CD4-positive, alpha-beta T cell (primary cell): ENCODE results near the gene RNF111. TPM values are rescaled to one million over a fixed set of nuclear protein-coding genes. Genes with fewer than 3 reads are reported as not detected.
A peak's percentile ranks its signal among the peaks of the same experiment; 100 is the strongest.
"Not testable (repeated sequence)": the region's sequence is repeated elsewhere in the genome, so short reads cannot be mapped to it uniquely, and the experiment has no call there.

Experiments used
- ATAC-seq: fragments of 200-7000 bp; cut with Tn5 transposase; one replicate; pipeline ENCODE4 v1.10.0; 2022; ENCODE audit warnings: mild to moderate bottlenecking; ENCODE audit not compliant: poor library complexity
- CTCF ChIA-PET: fragments of 350-600 bp; sonication (Branson Sonifier 250); formaldehyde crosslinking; loops from one replicate; lab custom pipeline; 2021; ENCODE audit warnings: antibody characterized with exemption, inconsistent platforms; lab: Charles Lee
- POLR2A ChIA-PET: fragments of 350-600 bp; sonication (Branson Sonifier 250); formaldehyde crosslinking; loops from one replicate; lab custom pipeline; 2021; ENCODE audit warnings: antibody characterized with exemption, inconsistent platforms; lab: Charles Lee
- DNase-seq, 14 experiments: peaks; one replicate each; pipeline ENCODE4 v3.0.0-alpha.2; 2013 to 2020; ENCODE audit warnings: mixed read lengths in 2 of 14
- H3K27ac ChIP-seq, 2 donors: one replicate each; pipeline versions ENCODE4 v1.5.1 to v1.7.0; 2013; ENCODE audit warnings: low read length in 2 of 2, low read depth in 1 of 2, mild to moderate bottlenecking in 1 of 2
- H3K27me3 ChIP-seq, 2 experiments: 1 replicate in 1 of 2; 2 replicates in 1 of 2; pipeline versions ENCODE4 v1.6.1 to v1.7.0; 2013; ENCODE audit warnings: low read length in 2 of 2, control low read depth in 1 of 2, mild to moderate bottlenecking in 1 of 2, moderate library complexity in 1 of 2; ENCODE audit not compliant: insufficient read depth in 2 of 2, control insufficient read depth in 1 of 2
- H3K36me3 ChIP-seq: one replicate; pipeline ENCODE4 v1.6.1; 2013; ENCODE audit warnings: low read length, control low read depth; ENCODE audit not compliant: insufficient read depth
- H3K4me1 ChIP-seq: one replicate; pipeline ENCODE4 v1.6.1; 2013; ENCODE audit warnings: low read length, control low read depth; ENCODE audit not compliant: insufficient read depth
- H3K4me3 ChIP-seq: one replicate; pipeline ENCODE4 v1.5.1; 2013; ENCODE audit warnings: mild to moderate bottlenecking, low read length, moderate library complexity
- H3K9me3 ChIP-seq, 2 experiments: 1 replicate in 1 of 2; 2 replicates in 1 of 2; pipeline versions ENCODE4 v1.6.1 to v1.7.0; 2013; ENCODE audit warnings: low read length in 2 of 2, mild to moderate bottlenecking in 2 of 2, control low read depth in 1 of 2, moderate library complexity in 1 of 2; ENCODE audit not compliant: control insufficient read depth in 1 of 2, insufficient read depth in 1 of 2
- H3K27ac Mint-ChIP-seq: one replicate; pipeline ENCODE4 v1.8.0; 2020; ENCODE audit warnings: mixed read lengths
- H3K27me3 Mint-ChIP-seq: one replicate; pipeline ENCODE4 v1.8.0; 2021; ENCODE audit warnings: mixed read lengths
- H3K36me3 Mint-ChIP-seq: one replicate; pipeline ENCODE4 v1.8.0; 2021; ENCODE audit warnings: low read depth, mixed read lengths
- H3K4me1 Mint-ChIP-seq: one replicate; pipeline ENCODE4 v1.8.0; 2021; ENCODE audit warnings: low read depth, mixed read lengths
- H3K4me3 Mint-ChIP-seq: one replicate; pipeline ENCODE4 v1.8.0; 2020; ENCODE audit warnings: mild to moderate bottlenecking, mixed read lengths
- H3K9me3 Mint-ChIP-seq: one replicate; pipeline ENCODE4 v1.8.0; 2020; ENCODE audit warnings: mixed read lengths
- intact Hi-C, 2 experiments: fragments of 100-400 bp; cut with DNase I in 1 of 2; cut with micrococcal nuclease in 1 of 2; formaldehyde crosslinking; loops; one replicate each; pipeline versions ENCODE4 v1.15.1 to v1.9.0; 2023 to 2025; cut with DNase I, micrococcal nuclease
- total RNA-seq, 174 experiments: library from RNA in 2 of 174; stranded (reverse) in 2 of 174; gene quantifications; one replicate each; pipeline ENCODE4 v1.2.3 and lab custom pipeline; 2021 to 2026
- TF ChIP-seq, protein P1 (sequence below): fragments of 200-600 bp; IDR thresholded peaks from one replicate; pipeline ENCODE4 v1.8.0; 2022; ENCODE audit warnings: antibody characterized with exemption, mild to moderate bottlenecking

The RNF111 gene
- total RNA-seq, 2 experiments from 2014 or later: 35.4 to 37.1 TPM

DNA sequence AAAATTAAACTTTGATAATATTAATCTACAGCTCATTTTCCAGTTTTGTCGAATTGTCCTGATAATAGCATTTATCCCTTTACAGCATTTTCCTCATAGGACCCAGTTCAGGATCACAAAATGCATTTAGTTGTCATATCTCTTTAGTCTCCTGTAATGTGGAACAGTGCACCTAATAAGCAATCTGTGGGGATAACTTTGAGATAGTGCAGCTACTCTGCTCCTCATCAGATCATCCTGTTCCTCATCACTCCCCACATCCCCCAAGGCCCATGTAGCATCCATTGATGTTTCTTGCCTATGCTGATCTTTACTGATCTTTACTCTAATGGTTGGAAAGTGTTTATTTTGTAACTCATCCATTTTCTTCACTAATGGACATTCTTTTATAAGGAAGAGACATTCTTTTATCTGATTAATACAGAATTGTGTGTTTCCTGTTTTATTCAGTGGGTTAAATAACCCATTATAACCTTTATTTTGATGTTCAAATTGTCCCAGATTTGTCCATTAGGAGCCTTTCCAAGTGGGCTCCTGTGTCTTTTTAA, 7.5 kb downstream of the RNF111 start:
- H3K4me1 ChIP-seq: peaks cover 18% of the 10 kb centered on the region
- peaks cover 54% of the 10 kb centered on the region for H3K4me1 Mint-ChIP-seq
- TF ChIP-seq, protein P1, sequence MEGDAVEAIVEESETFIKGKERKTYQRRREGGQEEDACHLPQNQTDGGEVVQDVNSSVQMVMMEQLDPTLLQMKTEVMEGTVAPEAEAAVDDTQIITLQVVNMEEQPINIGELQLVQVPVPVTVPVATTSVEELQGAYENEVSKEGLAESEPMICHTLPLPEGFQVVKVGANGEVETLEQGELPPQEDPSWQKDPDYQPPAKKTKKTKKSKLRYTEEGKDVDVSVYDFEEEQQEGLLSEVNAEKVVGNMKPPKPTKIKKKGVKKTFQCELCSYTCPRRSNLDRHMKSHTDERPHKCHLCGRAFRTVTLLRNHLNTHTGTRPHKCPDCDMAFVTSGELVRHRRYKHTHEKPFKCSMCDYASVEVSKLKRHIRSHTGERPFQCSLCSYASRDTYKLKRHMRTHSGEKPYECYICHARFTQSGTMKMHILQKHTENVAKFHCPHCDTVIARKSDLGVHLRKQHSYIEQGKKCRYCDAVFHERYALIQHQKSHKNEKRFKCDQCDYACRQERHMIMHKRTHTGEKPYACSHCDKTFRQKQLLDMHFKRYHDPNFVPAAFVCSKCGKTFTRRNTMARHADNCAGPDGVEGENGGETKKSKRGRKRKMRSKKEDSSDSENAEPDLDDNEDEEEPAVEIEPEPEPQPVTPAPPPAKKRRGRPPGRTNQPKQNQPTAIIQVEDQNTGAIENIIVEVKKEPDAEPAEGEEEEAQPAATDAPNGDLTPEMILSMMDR: no peak
- H3K36me3 ChIP-seq: peaks cover 19% of the 10 kb centered on the region
- no peaks in the 10 kb centered on the region for H3K9me3 ChIP-seq
- no peak for DNase-seq
- peaks cover 53% of the 10 kb centered on the region for H3K36me3 Mint-ChIP-seq
- no peaks in the 10 kb centered on the region for H3K27me3 ChIP-seq
- H3K27ac Mint-ChIP-seq: no peak overlapping the region
- no peak overlapping the region for H3K27ac ChIP-seq
- H3K4me3 Mint-ChIP-seq: no peak overlapping the region
- H3K9me3 Mint-ChIP-seq: no peaks in the 10 kb centered on the region
- no peak for ATAC-seq
- H3K4me3 ChIP-seq: no peak overlapping the region
- CTCF ChIA-PET: interaction anchor here (0.7 kb wide), 1 partner anchor 660 kb away, joined by 3 read pairs; no protein-coding TSS in a partner anchor
- intact Hi-C loops: loop anchor here in 1 of 2 experiments (5.0 kb wide), 1 partner anchor 87 kb away; no protein-coding TSS in a partner anchor
- POLR2A ChIA-PET: no interaction called here
- no peaks in the 10 kb centered on the region for H3K27me3 Mint-ChIP-seq

DNA sequence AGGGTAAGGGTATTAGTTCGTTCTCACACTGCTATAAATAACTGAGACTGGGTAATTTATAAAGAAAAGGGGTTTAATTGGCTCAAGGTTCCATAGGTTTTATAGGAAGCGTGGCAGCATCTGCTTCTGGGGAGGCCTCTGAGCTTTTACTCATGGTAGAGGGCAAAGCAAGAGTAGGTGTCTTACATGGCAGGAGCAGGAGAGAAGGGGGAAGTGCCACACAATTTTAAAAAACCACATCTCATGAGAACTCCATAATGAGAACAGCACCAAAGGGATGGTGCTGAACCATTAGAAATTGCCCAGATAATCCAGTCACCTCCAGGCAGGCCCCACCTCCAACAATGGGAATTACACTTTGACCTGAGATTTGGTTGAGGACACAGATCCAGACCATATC, 12.2 kb downstream of the RNF111 start:
- TF ChIP-seq, protein P1: no peak
- DNase-seq (no peak), ATAC-seq (no peak)
- POLR2A ChIA-PET: no interaction called here
- Mint-ChIP-seq H3K27me3 (no peaks in the 10 kb centered on the region), H3K36me3 (peaks cover 45% of the 10 kb centered on the region), H3K4me1 (peaks cover 67% of the 10 kb centered on the region), H3K27ac (peak overlapping the region; percentile 24), H3K9me3 (no peaks in the 10 kb centered on the region), H3K4me3 (no peak overlapping the region)
- Histone ChIP-seq H3K4me1 (peaks cover 10% of the 10 kb centered on the region), H3K4me3 (no peak overlapping the region), H3K9me3 (no peaks in the 10 kb centered on the region), H3K36me3 (peaks cover 12% of the 10 kb centered on the region), H3K27me3 (no peaks in the 10 kb centered on the region), H3K27ac (no peak overlapping the region)
- CTCF ChIA-PET: no interaction called here
- intact Hi-C loops: no loop called here

GRCh38 chr15:59000251-59000650, 12.8 kb downstream of the RNF111 start:
- POLR2A ChIA-PET, H3K27me3 Mint-ChIP-seq, DNase-seq, H3K36me3 ChIP-seq, H3K27ac ChIP-seq, H3K27me3 ChIP-seq, H3K27ac Mint-ChIP-seq, ATAC-seq, H3K4me3 ChIP-seq, H3K9me3 ChIP-seq, intact Hi-C loops, H3K9me3 Mint-ChIP-seq, CTCF ChIA-PET, H3K4me3 Mint-ChIP-seq: not testable (repeated sequence)
- H3K4me1 ChIP-seq: peaks cover 10% of the 10 kb centered on the region
- Mint-ChIP-seq H3K4me1 (peaks cover 67% of the 10 kb centered on the region), H3K36me3 (peaks cover 45% of the 10 kb centered on the region)

DNA sequence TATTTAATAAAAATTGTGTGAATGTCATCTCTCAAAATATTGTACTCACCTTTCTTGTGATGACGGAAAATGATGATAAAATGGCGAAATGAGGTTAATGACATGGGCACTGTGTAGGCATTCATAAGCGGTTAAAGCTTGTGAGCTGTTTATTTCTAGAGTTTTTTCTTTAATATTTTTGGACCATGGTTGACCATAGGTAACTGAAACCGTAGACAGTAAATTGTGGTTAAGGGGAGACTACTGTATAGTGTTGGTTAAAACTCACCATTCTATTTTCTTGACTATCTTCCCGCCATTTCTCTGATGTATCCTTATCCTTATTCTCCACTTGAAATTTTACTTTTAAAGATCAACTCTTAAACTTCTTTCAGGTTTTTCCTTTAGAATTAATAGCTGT, 14.5 kb downstream of the RNF111 start:
- no peak overlapping the region for H3K4me3 ChIP-seq
- Mint-ChIP-seq H3K27ac (no peak overlapping the region), H3K9me3 (no peaks in the 10 kb centered on the region), H3K27me3 (no peaks in the 10 kb centered on the region), H3K36me3 (peaks cover 60% of the 10 kb centered on the region), H3K4me1 (peaks cover 77% of the 10 kb centered on the region), H3K4me3 (no peak overlapping the region)
- CTCF ChIA-PET: no interaction called here
- H3K27me3 ChIP-seq: no peaks in the 10 kb centered on the region
- TF ChIP-seq, protein P1: no peak
- no peak overlapping the region for H3K27ac ChIP-seq
- intact Hi-C loops: no loop called here
- ATAC-seq (no peak), DNase-seq (no peak)
- POLR2A ChIA-PET: no interaction called here
- no peaks in the 10 kb centered on the region for H3K9me3 ChIP-seq
- H3K36me3 ChIP-seq: peaks cover 15% of the 10 kb centered on the region
- peaks cover 6% of the 10 kb centered on the region for H3K4me1 ChIP-seq
